Natural killer cell (primary cell): ENCODE results near the gene NAP1L1. TPM values are rescaled to one million over a fixed set of nuclear protein-coding genes. Genes with fewer than 3 reads are reported as not detected.

Experiments
- ATAC-seq, 3 donors: fragments of 150-1000 bp in 2 of 3; fragments of 200-7000 bp in 1 of 3; cut with Tn5 transposase; 1 replicate in 1 of 3; 2 replicates in 2 of 3; pipeline ENCODE4 v1.10.0; 2021; ENCODE audit warnings: mild to moderate bottlenecking in 2 of 3, moderate library complexity in 2 of 3
- DNase-seq, 2 donors: peaks; one replicate each; pipeline versions ENCODE4 v3.0.0 to v3.0.0-alpha.2; 2013 to 2021; ENCODE audit warnings: mixed read lengths in 1 of 2
- H3K27ac ChIP-seq: one replicate; pipeline ENCODE4 v1.5.1; 2013; ENCODE audit warnings: mild to moderate bottlenecking, low read length
- H3K27me3 ChIP-seq: one replicate; pipeline ENCODE4 v1.6.1; 2013; ENCODE audit warnings: low read length; ENCODE audit not compliant: control insufficient read depth, insufficient read depth
- H3K36me3 ChIP-seq: one replicate; pipeline ENCODE4 v1.6.1; 2013; ENCODE audit warnings: low read length; ENCODE audit not compliant: control insufficient read depth, insufficient read depth
- H3K4me1 ChIP-seq: one replicate; pipeline ENCODE4 v1.6.1; 2013; ENCODE audit warnings: low read length; ENCODE audit not compliant: control insufficient read depth, insufficient read depth
- H3K4me3 ChIP-seq: one replicate; pipeline ENCODE4 v1.5.1; 2013; ENCODE audit warnings: low read length
- H3K9me3 ChIP-seq: one replicate; pipeline ENCODE4 v1.6.1; 2013; ENCODE audit warnings: low read length; ENCODE audit not compliant: control insufficient read depth, insufficient read depth
- H3K27ac Mint-ChIP-seq, 2 donors: one replicate each; pipeline ENCODE4 v1.8.0; 2022; ENCODE audit warnings: mild to moderate bottlenecking in 2 of 2, mixed read lengths in 2 of 2, moderate library complexity in 1 of 2
- H3K27me3 Mint-ChIP-seq, 2 donors: one replicate each; pipeline ENCODE4 v1.8.0; 2022; ENCODE audit warnings: low read depth in 2 of 2, mixed read lengths in 2 of 2
- H3K36me3 Mint-ChIP-seq: one replicate; pipeline ENCODE4 v1.8.0; 2022; ENCODE audit warnings: mixed read lengths
- H3K4me1 Mint-ChIP-seq, 2 donors: one replicate each; pipeline ENCODE4 v1.8.0; 2022; ENCODE audit warnings: mixed read lengths in 2 of 2
- H3K4me3 Mint-ChIP-seq: one replicate; pipeline ENCODE4 v1.8.0; 2022; ENCODE audit warnings: mild to moderate bottlenecking, moderate library complexity, mixed read lengths
- H3K9me3 Mint-ChIP-seq, 2 donors: one replicate each; pipeline ENCODE4 v1.8.0; 2022; ENCODE audit warnings: mixed read lengths in 2 of 2
- CTCF ChIP-seq: fragments of 200-600 bp; IDR thresholded peaks from one replicate; pipeline ENCODE4 v1.8.0; 2022; ENCODE audit warnings: antibody characterized with exemption
- WGBS: methylation state at CpG from one replicate; pipeline ENCODE4 v1.1.7; 2013; ENCODE audit warnings: missing lambda C conversion rate; ENCODE audit not compliant: insufficient coverage; 5-methylcytosine and 5-hydroxymethylcytosine counted together
- intact Hi-C: fragments of 100-400 bp; cut with micrococcal nuclease; formaldehyde crosslinking; loops from one replicate; pipeline ENCODE4 v1.14.2; 2022
- total RNA-seq, 4 donors: library from RNA; stranded (reverse); fragments of 120-200 nt in 1 of 4; gene quantifications; one replicate each; pipeline versions ENCODE4 v1.2.3 to v1.2.4, GENCODE V29; 2013 to 2022

NAP1L1 gene
- total RNA-seq, 3 donors from 2014 or later (not counting 1 experiment from before 2014, with no cell fraction given): 264 to 431 (median 286) TPM

DNA sequence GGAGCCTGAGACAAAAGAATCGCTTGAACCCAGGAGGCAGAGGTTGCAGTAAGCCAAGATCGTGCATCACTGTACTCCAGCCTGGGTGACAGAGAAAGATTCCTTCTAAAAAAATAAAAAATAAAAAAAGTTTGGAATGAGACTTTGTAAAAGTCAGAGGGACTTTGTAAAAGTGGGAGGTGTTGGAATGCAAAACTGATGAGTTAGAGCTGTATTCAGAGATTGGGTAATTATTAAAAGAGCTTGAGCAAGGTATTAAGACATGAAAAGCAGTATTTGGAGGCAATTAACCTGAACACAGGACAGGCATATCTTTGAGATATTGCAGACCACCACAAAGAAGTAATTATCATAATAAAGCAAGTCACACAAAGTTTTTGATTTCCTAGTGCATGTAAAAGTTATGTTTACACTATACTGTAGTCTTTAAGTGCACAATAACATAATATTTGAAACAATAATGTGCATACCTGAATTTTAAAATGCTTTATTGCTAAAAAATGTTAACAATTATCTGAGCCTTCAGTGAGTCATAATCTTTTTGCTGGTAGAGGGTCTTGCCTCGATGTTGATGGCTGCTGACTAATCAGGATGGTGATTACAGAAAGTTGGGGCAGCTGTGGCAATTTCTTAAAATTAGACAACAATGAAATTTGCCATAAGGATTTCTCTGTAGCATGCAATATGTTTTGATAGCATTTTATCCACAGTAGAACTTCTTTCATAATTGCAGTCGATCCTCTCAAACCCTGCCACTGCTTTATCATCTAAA, 86.0 kb downstream of the NAP1L1 start:
- Histone ChIP-seq H3K4me3 (no peak overlapping the region), H3K27ac (no peak overlapping the region), H3K4me1 (no peaks in the 10 kb centered on the region), H3K9me3 (no peaks in the 10 kb centered on the region), H3K36me3 (no peaks in the 10 kb centered on the region), H3K27me3 (no peaks in the 10 kb centered on the region)
- 91% methylated on average over 4 of the region's 4 CpGs for WGBS
- Mint-ChIP-seq H3K36me3 (no peaks in the 10 kb centered on the region), H3K27ac (no peak overlapping the region), H3K9me3 (no peaks in the 10 kb centered on the region), H3K4me3 (no peak overlapping the region), H3K27me3 (peaks cover 0 to 2% of the 10 kb centered on the region in 2 donors), H3K4me1 (no peaks in the 10 kb centered on the region)
- ATAC-seq: no peak
- intact Hi-C loops: no loop called here
- no peak for DNase-seq
- TF ChIP-seq CTCF: no peak

- 100% methylated on average over 3 of the region's 3 CpGs for WGBS
- intact Hi-C loops: no loop called here
- H3K36me3 Mint-ChIP-seq: no peaks in the 10 kb centered on the region
- H3K4me3 ChIP-seq: no peak overlapping the region
- H3K27ac Mint-ChIP-seq: no peak overlapping the region
- H3K9me3 ChIP-seq: no peaks in the 10 kb centered on the region
- no peaks in the 10 kb centered on the region for H3K36me3 ChIP-seq
- DNase-seq (no peak), ATAC-seq (no peak)
- TF ChIP-seq CTCF: no peak
- H3K4me1 ChIP-seq: no peaks in the 10 kb centered on the region
- H3K4me3 Mint-ChIP-seq: no peak overlapping the region
- no peaks in the 10 kb centered on the region for H3K27me3 ChIP-seq
- peaks cover 0 to 2% of the 10 kb centered on the region in 2 donors for H3K27me3 Mint-ChIP-seq
- H3K4me1 Mint-ChIP-seq: no peaks in the 10 kb centered on the region
- no peak overlapping the region for H3K27ac ChIP-seq
- H3K9me3 Mint-ChIP-seq: no peaks in the 10 kb centered on the region
These were observed 86.8 kb downstream of the NAP1L1 start for GRCh38 chr12:75997658-75998057.

DNA sequence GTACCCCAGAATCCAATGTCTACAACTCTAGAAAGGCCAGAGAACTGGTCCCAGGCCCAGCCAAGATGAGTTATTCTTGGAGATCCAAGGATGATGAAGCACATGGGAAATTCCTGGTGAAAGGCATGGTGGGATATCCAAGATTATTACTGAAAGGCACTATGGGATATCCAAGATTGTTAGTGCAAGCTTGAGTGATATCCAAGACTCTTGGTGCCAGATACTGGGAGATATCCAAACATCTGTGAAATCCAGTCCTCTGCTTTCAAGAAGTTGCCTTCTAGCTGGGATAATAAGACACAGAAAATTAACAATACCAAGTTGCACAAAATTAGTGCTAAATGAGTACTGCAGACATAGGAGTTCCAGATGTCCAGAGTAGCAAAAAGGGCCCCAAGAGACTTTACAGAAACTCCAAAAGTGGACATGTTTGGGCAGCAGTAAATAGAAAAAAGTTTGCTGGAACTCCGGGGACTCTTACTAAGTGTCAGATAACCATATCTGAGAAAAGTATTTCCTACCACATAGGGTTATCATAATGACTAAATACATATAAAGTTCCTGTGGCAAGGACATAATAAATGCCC, 87.5 kb downstream of the NAP1L1 start:
- intact Hi-C loops: no loop called here
- no peak for TF ChIP-seq CTCF
- Mint-ChIP-seq H3K27ac (no peak overlapping the region), H3K9me3 (no peaks in the 10 kb centered on the region), H3K27me3 (peaks cover 0 to 5% of the 10 kb centered on the region in 2 donors), H3K4me3 (no peak overlapping the region), H3K36me3 (no peaks in the 10 kb centered on the region), H3K4me1 (no peaks in the 10 kb centered on the region)
- no peak for DNase-seq
- H3K4me1 ChIP-seq: no peaks in the 10 kb centered on the region
- H3K27ac ChIP-seq: no peak overlapping the region
- ATAC-seq: no peak
- H3K27me3 ChIP-seq: no peaks in the 10 kb centered on the region
- H3K4me3 ChIP-seq: no peak overlapping the region
- H3K9me3 ChIP-seq: no peaks in the 10 kb centered on the region
- WGBS: no CpG with 5 or more reads among the region's 1 CpG
- no peaks in the 10 kb centered on the region for H3K36me3 ChIP-seq
